Measurements from ENCODE around the gene RNF145. TPM values are rescaled to one million over a fixed set of nuclear protein-coding genes. Genes with fewer than 3 reads are reported as not detected.
"Not testable (repeated sequence)": the region's sequence is repeated elsewhere in the genome, so short reads cannot be mapped to it uniquely, and the experiment has no call there.

Gene RNF145
- total RNA-seq, 4 donors from 2014 or later: 39.7 to 56.4 (median 53.1) TPM

- no peak for TF ChIP-seq CTCF (IDR thresholded peaks at IDR 0.05)
- DNase-seq (ENCODE audit: low spot score) (no peak), ATAC-seq (ENCODE audit: low FRiP score) (no peak)
Measured at GRCh38 chr5:159120446-159120845, 88.9 kb downstream of the RNF145 start.

- not testable (repeated sequence) for ATAC-seq (ENCODE audit: low FRiP score); DNase-seq (ENCODE audit: low spot score)
Measured at GRCh38 chr5:159119842-159120241, 89.5 kb downstream of the RNF145 start.

GRCh38 chr5:159118958-159119659 lies 90.2 kb downstream of the RNF145 start:
- not testable (repeated sequence) for ATAC-seq (ENCODE audit: low FRiP score); DNase-seq (ENCODE audit: low spot score)

GRCh38 chr5:159113405-159113804 lies 95.9 kb downstream of the RNF145 start:
- no peak for TF ChIP-seq CTCF (IDR thresholded peaks at IDR 0.05)
- ATAC-seq (ENCODE audit: low FRiP score) (no peak), DNase-seq (ENCODE audit: low spot score) (no peak)

- ATAC-seq (ENCODE audit: low FRiP score) (no peak), DNase-seq (ENCODE audit: low spot score) (no peak)
- no peak for TF ChIP-seq CTCF (IDR thresholded peaks at IDR 0.05)
Measured at GRCh38 chr5:159112436-159112835, 96.9 kb downstream of the RNF145 start.

Small RNA genes within 50 kb of the gene (small RNA-seq; reads per million reads assigned to genes)
- gene RF00263: not detected

Other genes with a start within 250 kb of the RNF145 start
- 10 to 100 TPM; 40.1 to 97.0 (median 69.9) TPM for gene EBF1, start 109.6 kb downstream of the RNF145 start, total RNA-seq
- gene UBLCP1, start 53.7 kb upstream of the RNF145 start, total RNA-seq: 10 to 100 TPM; 10.9 to 24.6 (median 15.4) TPM
- gene IL12B, start 120.9 kb upstream of the RNF145 start, total RNA-seq: not detected

Data from omental fat pad (tissue), 4 donors.